Activated T-helper 1 cell treated with anti-CD3 and anti-CD28 coated beads, Interleukin-12 subunit alpha, Interleukin-12 subunit beta, Interleukin-2, Interleukin-4 antibody, amounts not matched to agents 30 ng/mL and 10 ng/mL and 1 ng/mL, durations not matched to agents 14 hours and 24 hours and 36 hours (primary cell): ENCODE results near the gene SYNRG. TPM values are rescaled to one million over a fixed set of nuclear protein-coding genes. Genes with fewer than 3 reads are reported as not detected.
"Not testable (repeated sequence)": the region's sequence is repeated elsewhere in the genome, so short reads cannot be mapped to it uniquely, and the experiment has no call there.

ENCODE experiments used
- DNase-seq: peaks from one replicate; pipeline ENCODE4 v3.0.0; 2021; ENCODE audit warnings: low spot score
- H3K27ac Mint-ChIP-seq: one replicate; pipeline ENCODE4 v1.8.0; 2021; ENCODE audit warnings: mild to moderate bottlenecking, mixed read lengths
- H3K27me3 Mint-ChIP-seq: one replicate; pipeline ENCODE4 v1.8.0; 2022; ENCODE audit warnings: mild to moderate bottlenecking, moderate library complexity, mixed read lengths; ENCODE audit not compliant: insufficient read depth
- H3K36me3 Mint-ChIP-seq: one replicate; pipeline ENCODE4 v1.8.0; 2021; ENCODE audit warnings: low read depth, mixed read lengths
- H3K4me1 Mint-ChIP-seq: one replicate; pipeline ENCODE4 v1.8.0; 2021; ENCODE audit warnings: low read depth, mixed read lengths
- H3K4me3 Mint-ChIP-seq: one replicate; pipeline ENCODE4 v1.8.0; 2021; ENCODE audit warnings: mild to moderate bottlenecking, moderate library complexity, mixed read lengths
- H3K9me3 Mint-ChIP-seq: one replicate; pipeline ENCODE4 v1.8.0; 2021; ENCODE audit warnings: mixed read lengths
- intact Hi-C: fragments of 100-400 bp; cut with micrococcal nuclease; formaldehyde crosslinking; loops from one replicate; pipeline ENCODE4 v1.15.1; 2024
- total RNA-seq: library from RNA; stranded (reverse); gene quantifications from 2 replicates; pipeline ENCODE4 v1.2.3, GENCODE V29; 2022

Gene SYNRG
- total RNA-seq, 1 donor from 2014 or later: 51.4 TPM

DNA sequence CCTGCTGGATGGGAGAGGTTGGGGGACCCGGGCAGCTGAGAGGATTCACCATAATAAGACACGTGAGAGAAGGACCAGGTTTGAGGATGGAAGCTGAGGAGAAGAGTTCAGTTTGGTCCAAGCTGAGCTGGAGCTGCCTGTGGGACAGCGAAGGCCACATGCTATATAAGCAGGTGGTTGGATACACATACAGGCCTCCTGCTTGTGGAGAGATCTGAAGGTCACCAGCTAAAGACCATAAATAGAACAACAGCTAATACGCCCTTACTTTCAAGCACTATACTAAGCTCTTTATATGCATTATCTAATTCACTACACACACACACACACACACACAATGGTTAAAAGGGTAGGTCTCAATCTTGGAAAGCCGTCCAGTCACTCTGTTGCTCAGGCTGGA is 87.4 kb downstream of the SYNRG start:
- no peak overlapping the region for H3K4me3 Mint-ChIP-seq
- no peaks in the 10 kb centered on the region for H3K9me3 Mint-ChIP-seq
- H3K36me3 Mint-ChIP-seq: peaks cover 41% of the 10 kb centered on the region
- peak overlapping the region; percentile 52 for H3K27ac Mint-ChIP-seq
- no peak for DNase-seq
- peaks cover 22% of the 10 kb centered on the region for H3K4me1 Mint-ChIP-seq
- H3K27me3 Mint-ChIP-seq: no peaks in the 10 kb centered on the region
- intact Hi-C loops: no loop called here

GRCh38 chr17:37520174-37520573 is 89.0 kb downstream of the SYNRG start:
- H3K4me3 Mint-ChIP-seq: no peak overlapping the region
- peak overlapping the region; percentile 12 for H3K27ac Mint-ChIP-seq
- H3K27me3 Mint-ChIP-seq: no peaks in the 10 kb centered on the region
- no peak for DNase-seq
- intact Hi-C loops: no loop called here
- H3K4me1 Mint-ChIP-seq: peaks cover 16% of the 10 kb centered on the region
- no peaks in the 10 kb centered on the region for H3K9me3 Mint-ChIP-seq
- peaks cover 37% of the 10 kb centered on the region for H3K36me3 Mint-ChIP-seq

GRCh38 chr17:37519251-37519985 is 89.8 kb downstream of the SYNRG start:
- no peak overlapping the region for H3K4me3 Mint-ChIP-seq
- intact Hi-C loops: no loop called here
- no peaks in the 10 kb centered on the region for H3K9me3 Mint-ChIP-seq
- peaks cover 34% of the 10 kb centered on the region for H3K36me3 Mint-ChIP-seq
- no peak for DNase-seq
- H3K27me3 Mint-ChIP-seq: no peaks in the 10 kb centered on the region
- H3K4me1 Mint-ChIP-seq: peaks cover 16% of the 10 kb centered on the region
- H3K27ac Mint-ChIP-seq: peak overlapping the region; percentile 68

DNA sequence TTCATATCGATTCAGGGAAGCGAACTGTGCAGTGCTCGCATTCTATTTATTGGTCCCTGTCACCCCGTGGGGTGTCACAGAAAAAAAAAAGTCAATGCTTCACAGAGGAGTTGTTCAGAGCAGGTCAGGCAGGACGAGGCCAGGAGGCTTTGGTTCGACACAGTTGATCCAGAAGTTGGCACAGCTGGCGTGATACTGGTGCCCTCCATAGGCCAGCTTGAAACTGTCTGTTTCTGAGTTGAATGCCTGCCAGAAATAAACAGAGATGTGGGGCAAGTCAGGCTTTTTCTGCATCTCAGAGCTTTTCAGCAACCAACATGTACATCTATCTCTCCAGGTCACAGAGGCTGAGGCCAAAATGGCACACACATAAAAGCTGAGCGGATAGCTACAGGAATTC is 90.4 kb downstream of the SYNRG start:
- intact Hi-C loops: no loop called here
- Mint-ChIP-seq H3K36me3 (peaks cover 30% of the 10 kb centered on the region), H3K9me3 (no peaks in the 10 kb centered on the region), H3K4me3 (no peak overlapping the region), H3K4me1 (peaks cover 15% of the 10 kb centered on the region), H3K27me3 (no peaks in the 10 kb centered on the region), H3K27ac (peak overlapping the region; percentile 68)
- no peak for DNase-seq

DNA sequence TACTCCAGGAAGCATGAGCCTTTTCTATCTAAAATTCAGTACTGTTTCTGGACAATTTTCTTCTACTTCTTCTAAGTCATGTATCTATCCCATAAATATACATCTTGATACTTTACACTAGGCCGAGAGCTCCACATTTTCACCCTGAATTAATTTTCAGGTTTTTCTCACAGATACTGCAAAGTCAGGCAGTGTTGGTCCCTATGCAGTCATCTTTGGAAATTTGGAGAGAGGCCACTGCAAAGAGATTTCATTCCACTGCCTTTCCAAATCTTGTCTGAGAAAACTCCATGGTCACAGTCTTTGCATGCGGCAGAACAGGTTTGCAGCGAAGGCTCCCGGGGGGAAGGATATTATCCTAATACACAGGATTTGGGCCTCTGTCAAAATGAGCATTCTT is 91.3 kb downstream of the SYNRG start:
- Mint-ChIP-seq H3K36me3 (peaks cover 28% of the 10 kb centered on the region), H3K27me3 (no peaks in the 10 kb centered on the region), H3K4me3 (no peak overlapping the region), H3K4me1 (peaks cover 10% of the 10 kb centered on the region), H3K27ac (no peak overlapping the region), H3K9me3 (no peaks in the 10 kb centered on the region)
- intact Hi-C loops: no loop called here
- DNase-seq: no peak

DNA sequence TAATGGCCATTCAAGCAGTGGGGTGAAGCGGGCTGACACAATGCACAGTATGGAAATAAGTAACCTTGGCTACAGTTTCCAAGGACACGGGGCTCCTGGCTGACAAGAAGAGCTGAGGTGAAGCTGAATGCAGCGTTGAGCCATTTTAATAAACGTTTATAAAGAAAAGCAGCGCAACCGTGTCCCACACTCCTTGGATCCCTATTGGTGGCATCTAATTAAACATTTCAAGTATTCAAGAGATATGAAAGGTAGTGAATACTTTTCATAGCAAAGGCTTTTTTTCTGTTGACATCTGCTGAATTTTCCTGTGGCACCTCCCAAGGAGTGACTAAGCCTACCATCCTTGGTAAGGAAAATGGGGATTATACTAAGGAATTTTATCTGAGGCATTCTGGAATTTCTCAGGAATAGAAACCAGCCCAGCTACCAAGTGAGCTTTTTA is 93.1 kb downstream of the SYNRG start:
- Mint-ChIP-seq H3K36me3 (peaks cover 27% of the 10 kb centered on the region), H3K9me3 (no peaks in the 10 kb centered on the region), H3K4me3 (no peak overlapping the region), H3K27me3 (no peaks in the 10 kb centered on the region), H3K27ac (no peak overlapping the region), H3K4me1 (peaks cover 10% of the 10 kb centered on the region)
- intact Hi-C loops: no loop called here
- no peak for DNase-seq

- no peak for DNase-seq
- peaks cover 16% of the 10 kb centered on the region for H3K36me3 Mint-ChIP-seq
- no peak overlapping the region for H3K4me3 Mint-ChIP-seq
- intact Hi-C loops: no loop called here
- no peaks in the 10 kb centered on the region for H3K27me3 Mint-ChIP-seq
- no peaks in the 10 kb centered on the region for H3K4me1 Mint-ChIP-seq
- no peaks in the 10 kb centered on the region for H3K9me3 Mint-ChIP-seq
- H3K27ac Mint-ChIP-seq: no peak overlapping the region
These were observed 95.5 kb downstream of the SYNRG start for GRCh38 chr17:37513711-37514110.

DNA sequence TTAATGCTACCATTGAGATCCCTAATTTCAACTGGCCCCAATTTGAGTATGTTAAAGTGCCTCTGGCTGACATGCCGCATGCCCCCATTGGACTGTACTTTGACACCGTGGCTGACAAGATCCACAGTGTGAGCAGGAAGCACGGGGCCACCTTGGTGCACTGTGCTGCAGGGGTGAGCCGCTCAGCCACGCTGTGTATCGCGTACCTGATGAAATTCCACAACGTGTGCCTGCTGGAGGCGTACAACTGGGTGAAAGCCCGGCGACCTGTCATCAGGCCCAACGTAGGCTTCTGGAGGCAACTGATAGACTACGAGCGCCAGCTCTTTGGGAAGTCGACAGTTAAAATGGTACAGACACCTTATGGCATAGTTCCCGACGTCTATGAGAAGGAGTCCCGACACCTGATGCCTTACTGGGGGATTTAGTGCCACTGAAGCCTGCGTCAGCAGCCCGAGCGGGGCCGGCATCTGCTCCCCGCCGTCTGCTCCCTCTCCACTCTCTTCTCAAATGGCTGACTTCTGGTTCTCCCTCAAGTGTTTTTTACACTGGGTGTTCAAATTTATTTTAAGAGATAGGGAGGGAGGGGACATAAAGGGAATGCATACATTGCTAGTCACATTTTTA is 96.7 kb downstream of the SYNRG start:
- intact Hi-C loops: no loop called here
- Mint-ChIP-seq H3K27ac (no peak overlapping the region), H3K4me3 (no peak overlapping the region), H3K4me1 (no peaks in the 10 kb centered on the region), H3K9me3 (no peaks in the 10 kb centered on the region), H3K36me3 (peaks cover 8% of the 10 kb centered on the region), H3K27me3 (no peaks in the 10 kb centered on the region)
- DNase-seq: no peak

DNA sequence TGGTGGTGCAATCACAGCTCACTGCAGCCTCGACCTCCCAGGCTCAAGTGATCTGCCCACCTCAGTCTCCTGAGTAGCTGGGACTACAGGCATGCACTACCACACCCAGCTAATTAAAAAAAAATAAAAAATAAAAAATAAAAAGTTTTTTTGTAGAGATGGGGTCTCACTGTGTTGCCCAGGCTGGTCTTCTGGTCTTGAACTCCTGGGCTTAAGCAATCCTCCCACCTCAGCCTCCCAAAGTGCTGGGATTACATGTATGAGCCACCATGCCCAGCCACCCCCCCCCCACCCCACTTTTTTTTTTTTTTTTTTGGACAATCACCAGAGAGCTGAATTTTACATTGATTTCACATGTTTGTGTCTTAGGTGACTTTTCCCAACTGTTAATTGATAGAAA is 97.6 kb downstream of the SYNRG start:
- H3K27ac Mint-ChIP-seq, H3K27me3 Mint-ChIP-seq, H3K9me3 Mint-ChIP-seq, H3K4me3 Mint-ChIP-seq, intact Hi-C loops, H3K4me1 Mint-ChIP-seq, H3K36me3 Mint-ChIP-seq, DNase-seq: not testable (repeated sequence)

DNA sequence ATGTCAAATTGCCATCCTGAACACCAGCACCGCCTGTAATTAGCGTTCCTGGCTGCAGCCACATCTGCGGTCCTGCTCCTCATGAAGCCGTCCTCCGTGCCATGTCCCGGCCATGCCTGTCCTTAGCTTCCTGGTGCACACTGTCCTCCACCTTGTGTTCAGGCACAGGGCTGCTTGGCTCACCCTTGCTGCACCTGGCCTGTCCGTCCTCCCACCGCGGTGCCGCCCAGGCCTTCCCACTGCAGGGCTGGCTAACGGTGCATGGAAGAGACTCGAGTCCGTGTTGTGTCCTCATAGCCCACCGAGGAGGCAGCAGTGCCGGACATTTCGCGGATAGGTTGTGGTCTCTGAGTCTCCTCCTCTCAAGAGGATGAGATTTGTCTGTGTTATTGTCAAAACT is 99.2 kb downstream of the SYNRG start:
- intact Hi-C loops: no loop called here
- H3K27me3 Mint-ChIP-seq: no peaks in the 10 kb centered on the region
- peaks cover 5% of the 10 kb centered on the region for H3K4me1 Mint-ChIP-seq
- H3K4me3 Mint-ChIP-seq: no peak overlapping the region
- H3K27ac Mint-ChIP-seq: no peak overlapping the region
- peaks cover 8% of the 10 kb centered on the region for H3K36me3 Mint-ChIP-seq
- no peaks in the 10 kb centered on the region for H3K9me3 Mint-ChIP-seq
- no peak for DNase-seq

DNA sequence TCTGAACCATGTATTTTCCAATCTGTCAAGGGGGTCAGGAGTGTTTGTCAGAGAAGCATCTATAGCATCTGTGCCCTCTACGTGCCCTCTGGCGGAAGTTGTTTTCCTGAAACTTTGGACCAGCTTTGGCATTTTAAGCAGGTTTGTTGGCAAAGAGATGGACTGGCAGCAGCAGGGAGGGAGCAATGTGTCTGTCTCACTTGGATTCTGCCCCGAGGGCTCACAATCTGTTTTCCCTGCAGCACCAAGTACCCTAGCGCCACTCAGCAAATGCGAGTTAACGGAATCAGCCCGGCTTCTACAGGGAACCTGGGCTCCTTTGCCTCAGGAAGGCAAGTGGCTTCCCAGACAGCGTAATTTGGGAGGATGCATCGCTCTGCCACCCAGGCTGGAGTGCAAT is 102.1 kb downstream of the SYNRG start:
- Mint-ChIP-seq H3K36me3 (peaks cover 2% of the 10 kb centered on the region), H3K4me3 (no peak overlapping the region), H3K9me3 (no peaks in the 10 kb centered on the region), H3K4me1 (peaks cover 5% of the 10 kb centered on the region), H3K27me3 (no peaks in the 10 kb centered on the region), H3K27ac (no peak overlapping the region)
- DNase-seq: no peak
- intact Hi-C loops: no loop called here

- intact Hi-C loops: no loop called here
- Mint-ChIP-seq H3K27ac (no peak overlapping the region), H3K36me3 (no peaks in the 10 kb centered on the region), H3K9me3 (no peaks in the 10 kb centered on the region), H3K27me3 (no peaks in the 10 kb centered on the region), H3K4me3 (no peak overlapping the region), H3K4me1 (peaks cover 5% of the 10 kb centered on the region)
- no peak for DNase-seq
These were observed 102.5 kb downstream of the SYNRG start for GRCh38 chr17:37506678-37507077.

DNA sequence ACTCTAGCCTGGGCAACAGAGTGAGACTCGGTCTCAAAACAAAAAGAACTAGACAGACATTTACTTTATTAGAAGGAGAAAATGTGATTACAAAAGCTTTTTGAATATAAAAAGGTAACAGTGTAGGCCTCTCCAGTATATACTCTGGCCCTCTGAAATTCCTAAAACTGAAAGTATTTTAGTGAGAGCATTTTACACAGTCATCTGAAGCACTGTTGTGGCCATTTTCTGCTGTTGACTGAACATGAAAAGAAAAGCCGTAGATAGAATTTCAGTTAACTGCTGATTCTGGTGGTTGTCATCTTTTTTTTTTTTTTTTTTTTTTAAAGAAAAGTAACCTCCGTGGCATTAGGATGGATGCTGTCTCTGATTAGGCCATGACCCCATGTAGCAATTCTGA is 103.9 kb downstream of the SYNRG start:
- Mint-ChIP-seq H3K36me3 (no peaks in the 10 kb centered on the region), H3K9me3 (no peaks in the 10 kb centered on the region), H3K27ac (no peak overlapping the region), H3K4me3 (no peak overlapping the region), H3K27me3 (no peaks in the 10 kb centered on the region), H3K4me1 (peaks cover 5% of the 10 kb centered on the region)
- no peak for DNase-seq
- intact Hi-C loops: no loop called here
